K562 (cell line): ENCODE measurements around the gene PLPP7.

ENCODE experiments used
- CREB1 ChIP-seq, 2 experiments: sonication (generic) in 1 of 2; formaldehyde crosslinking in 1 of 2; IDR thresholded peaks; 2 replicates each; pipeline versions ENCODE4 v1.6.1 to v1.8.0; 2012 to 2022; ENCODE audit warnings: inconsistent platforms in 1 of 2, mild to moderate bottlenecking in 1 of 2, missing genetic modification reagents in 1 of 2, moderate library complexity in 1 of 2
- FOXK1 ChIP-seq: sonication (generic); formaldehyde crosslinking; IDR thresholded peaks from 2 replicates; pipeline ENCODE4 v1.8.0; 2022; ENCODE audit warnings: missing genetic modification reagents, mild to moderate bottlenecking, borderline replicate concordance
- JUN ChIP-seq, 2 experiments: sonication (generic) in 1 of 2; formaldehyde crosslinking in 1 of 2; IDR thresholded peaks; 2 replicates each; pipeline versions ENCODE4 v1.6.1 to v1.8.0; 2012 to 2022; ENCODE audit warnings: borderline replicate concordance in 2 of 2, mild to moderate bottlenecking in 2 of 2, improper control_type of control experiment in 1 of 2, low read depth in 1 of 2, low read length in 1 of 2, missing genetic modification reagents in 1 of 2
- PHB2 ChIP-seq: fragments of 450-650 bp; IDR thresholded peaks from 2 replicates; pipeline ENCODE4 v1.6.1; 2017; ENCODE audit warnings: low read depth
- PHTF2 ChIP-seq: fragments of 250-450 bp; sonication (Bioruptor Pico); IDR thresholded peaks from 2 replicates; pipeline ENCODE4 v1.5.0; 2021; ENCODE audit warnings: mild to moderate bottlenecking
- SMC3 ChIP-seq: conservative IDR thresholded peaks from 2 replicates; pipeline ENCODE4 v1.6.1; 2011; ENCODE audit warnings: low read depth, low read length, improper control_type of control experiment; ENCODE audit not compliant: insufficient read depth
- TBL1XR1 ChIP-seq, 2 experiments: IDR thresholded peaks; 2 replicates each; pipeline ENCODE4 v1.6.1; 2012; ENCODE audit warnings: improper control_type of control experiment in 2 of 2, low read length in 2 of 2, mild to moderate bottlenecking in 1 of 2
- ZNF146 ChIP-seq: IDR thresholded peaks from one replicate; pipeline ENCODE4 v1.6.1; 2018; ENCODE audit warnings: missing compliant biosample characterization; ENCODE audit not compliant: unreplicated experiment
- ZNF274 ChIP-seq: IDR thresholded peaks from 2 replicates; pipeline ENCODE4 v1.6.1; 2011; ENCODE audit warnings: low read depth, mild to moderate bottlenecking, low read length, moderate library complexity, borderline replicate concordance
- TF ChIP-seq, protein P1 (sequence below), 3 experiments: IDR thresholded peaks in 2 of 3; conservative IDR thresholded peaks in 1 of 3; 2 replicates each; pipeline ENCODE4 v1.5.1; 2011 to 2012; ENCODE audit warnings: low read length in 3 of 3, mild to moderate bottlenecking in 3 of 3, control low read depth in 2 of 3, improper control_type of control experiment in 1 of 3, inconsistent platforms in 1 of 3, low read depth in 1 of 3, mixed read lengths in 1 of 3, moderate library complexity in 1 of 3; ENCODE audit not compliant: insufficient read depth in 2 of 3

DNA sequence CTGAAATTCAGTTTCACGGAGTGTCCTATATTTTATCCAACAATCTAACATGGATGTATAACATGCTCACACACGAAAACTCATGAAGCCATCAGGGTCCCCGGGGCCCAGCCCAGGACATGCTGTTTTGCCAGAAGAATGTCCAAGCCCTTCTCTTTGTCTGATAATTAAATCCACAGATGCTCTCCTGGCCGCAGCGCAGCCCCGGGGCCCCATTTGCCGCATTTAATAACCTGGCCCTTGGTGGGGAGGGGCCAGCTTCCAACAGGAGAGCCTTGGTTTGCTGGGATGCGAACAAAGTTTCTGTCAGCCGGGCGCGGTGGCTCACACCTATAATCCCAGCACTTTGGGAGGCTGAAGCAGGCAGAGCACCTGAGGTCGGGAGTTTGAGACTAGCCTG lies 30.0 kb downstream of the PLPP7 start:
- TF ChIP-seq SMC3 (no peak), FOXK1 (CRISPR knock-in tag) (no peak), ZNF274 (no peak), PHTF2 (CRISPR knock-in tag) (no peak), ZNF146 (CRISPR knock-in tag) (no peak), JUN (IDR thresholded peaks at IDR 0.05; ENCODE audit: borderline replicate concordance, low read depth, low read length) (no peak), JUN (CRISPR knock-in tag; IDR thresholded peaks at IDR 0.05; ENCODE audit: borderline replicate concordance) (no peak), PHB2 (no peak), TBL1XR1 (IDR thresholded peaks at IDR 0.05; ENCODE audit: low read length in 2 of 2) (no peak), CREB1 (IDR thresholded peaks at IDR 0.05) (no peak), CREB1 (CRISPR knock-in tag; IDR thresholded peaks at IDR 0.05) (no peak)
- TF ChIP-seq, protein P1, sequence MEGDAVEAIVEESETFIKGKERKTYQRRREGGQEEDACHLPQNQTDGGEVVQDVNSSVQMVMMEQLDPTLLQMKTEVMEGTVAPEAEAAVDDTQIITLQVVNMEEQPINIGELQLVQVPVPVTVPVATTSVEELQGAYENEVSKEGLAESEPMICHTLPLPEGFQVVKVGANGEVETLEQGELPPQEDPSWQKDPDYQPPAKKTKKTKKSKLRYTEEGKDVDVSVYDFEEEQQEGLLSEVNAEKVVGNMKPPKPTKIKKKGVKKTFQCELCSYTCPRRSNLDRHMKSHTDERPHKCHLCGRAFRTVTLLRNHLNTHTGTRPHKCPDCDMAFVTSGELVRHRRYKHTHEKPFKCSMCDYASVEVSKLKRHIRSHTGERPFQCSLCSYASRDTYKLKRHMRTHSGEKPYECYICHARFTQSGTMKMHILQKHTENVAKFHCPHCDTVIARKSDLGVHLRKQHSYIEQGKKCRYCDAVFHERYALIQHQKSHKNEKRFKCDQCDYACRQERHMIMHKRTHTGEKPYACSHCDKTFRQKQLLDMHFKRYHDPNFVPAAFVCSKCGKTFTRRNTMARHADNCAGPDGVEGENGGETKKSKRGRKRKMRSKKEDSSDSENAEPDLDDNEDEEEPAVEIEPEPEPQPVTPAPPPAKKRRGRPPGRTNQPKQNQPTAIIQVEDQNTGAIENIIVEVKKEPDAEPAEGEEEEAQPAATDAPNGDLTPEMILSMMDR (IDR thresholded peaks at IDR 0.05 in 2 of 3, conservative IDR thresholded peaks at IDR 0.05 in 1 of 3; ENCODE audit: insufficient read depth in 2 of 3, low read depth in 1 of 3, low read length in 3 of 3), result no peak
